ENCODE measurements around the gene EPHB1.

EPHB1 gene

DNA sequence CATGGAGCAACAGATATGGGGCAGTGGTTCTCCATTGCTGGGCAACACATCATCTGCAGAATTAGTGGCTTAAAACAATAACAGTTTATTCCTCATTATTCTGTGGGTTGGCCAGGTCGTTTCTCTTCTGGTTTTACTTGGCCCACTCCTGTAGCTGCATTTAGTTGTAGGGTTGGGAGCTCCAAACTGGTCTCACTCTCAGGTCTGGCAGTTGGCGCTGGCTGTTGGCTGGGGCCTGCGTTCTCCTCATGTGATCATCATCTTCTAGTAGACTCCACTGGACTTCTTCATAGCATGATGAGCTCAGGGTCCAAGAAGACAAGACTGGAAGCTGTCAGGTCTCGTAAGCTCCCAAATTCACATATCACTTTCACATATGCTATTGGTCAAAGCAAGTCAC, 91.9 kb downstream of the EPHB1 start:
- H3K27ac ChIP-seq = no peak overlapping the region
- TF ChIP-seq, protein P1, sequence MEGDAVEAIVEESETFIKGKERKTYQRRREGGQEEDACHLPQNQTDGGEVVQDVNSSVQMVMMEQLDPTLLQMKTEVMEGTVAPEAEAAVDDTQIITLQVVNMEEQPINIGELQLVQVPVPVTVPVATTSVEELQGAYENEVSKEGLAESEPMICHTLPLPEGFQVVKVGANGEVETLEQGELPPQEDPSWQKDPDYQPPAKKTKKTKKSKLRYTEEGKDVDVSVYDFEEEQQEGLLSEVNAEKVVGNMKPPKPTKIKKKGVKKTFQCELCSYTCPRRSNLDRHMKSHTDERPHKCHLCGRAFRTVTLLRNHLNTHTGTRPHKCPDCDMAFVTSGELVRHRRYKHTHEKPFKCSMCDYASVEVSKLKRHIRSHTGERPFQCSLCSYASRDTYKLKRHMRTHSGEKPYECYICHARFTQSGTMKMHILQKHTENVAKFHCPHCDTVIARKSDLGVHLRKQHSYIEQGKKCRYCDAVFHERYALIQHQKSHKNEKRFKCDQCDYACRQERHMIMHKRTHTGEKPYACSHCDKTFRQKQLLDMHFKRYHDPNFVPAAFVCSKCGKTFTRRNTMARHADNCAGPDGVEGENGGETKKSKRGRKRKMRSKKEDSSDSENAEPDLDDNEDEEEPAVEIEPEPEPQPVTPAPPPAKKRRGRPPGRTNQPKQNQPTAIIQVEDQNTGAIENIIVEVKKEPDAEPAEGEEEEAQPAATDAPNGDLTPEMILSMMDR (conservative IDR thresholded peaks at IDR 0.05) = no peak
- no peak for TF ChIP-seq ZFX (IDR thresholded peaks at IDR 0.05)

DNA sequence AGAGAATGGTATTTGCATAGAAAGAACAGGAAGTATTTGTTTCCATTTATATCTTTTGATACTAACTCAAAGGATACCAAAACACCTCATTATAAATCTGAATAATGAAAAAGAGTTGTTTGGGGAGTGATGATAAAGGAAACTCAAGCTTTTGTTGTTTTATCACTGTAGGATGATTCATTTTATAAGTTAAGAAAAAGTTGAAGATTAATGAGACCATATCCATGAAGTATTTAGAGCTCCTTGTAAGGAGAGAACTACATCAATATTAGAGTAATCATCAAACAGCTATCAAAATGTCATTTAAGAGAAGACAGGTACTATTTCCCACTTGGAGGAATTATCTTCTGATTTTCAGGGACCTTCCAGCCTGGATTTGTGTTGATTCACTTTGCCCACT, 92.5 kb downstream of the EPHB1 start:
- TF ChIP-seq, protein P1 (conservative IDR thresholded peaks at IDR 0.05) = no peak
- TF ChIP-seq ZFX (IDR thresholded peaks at IDR 0.05) = no peak
- no peak overlapping the region for H3K27ac ChIP-seq

DNA sequence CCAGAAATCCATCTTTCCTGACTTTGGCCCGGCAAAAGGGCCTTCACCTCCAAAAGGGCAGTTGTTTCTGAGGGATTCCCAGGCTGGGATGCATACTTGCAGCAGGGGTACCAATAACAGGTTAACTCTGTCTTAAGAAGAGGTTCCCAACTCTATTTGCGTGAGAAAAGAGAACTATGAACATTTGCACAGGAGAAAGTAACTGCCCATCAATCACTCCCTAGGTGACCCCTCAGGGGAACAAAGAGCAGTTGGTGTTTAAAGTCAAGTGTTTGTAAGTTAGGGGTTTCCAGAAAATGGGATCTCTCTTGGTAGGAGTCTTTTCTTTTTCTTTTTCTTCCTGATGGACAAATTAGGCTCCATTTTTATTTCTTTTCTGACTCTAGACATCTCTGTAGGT, 97.3 kb downstream of the EPHB1 start:
- TF ChIP-seq, protein P1 (conservative IDR thresholded peaks at IDR 0.05) = no peak
- no peak for TF ChIP-seq ZFX (IDR thresholded peaks at IDR 0.05)
- no peak overlapping the region for H3K27ac ChIP-seq

DNA sequence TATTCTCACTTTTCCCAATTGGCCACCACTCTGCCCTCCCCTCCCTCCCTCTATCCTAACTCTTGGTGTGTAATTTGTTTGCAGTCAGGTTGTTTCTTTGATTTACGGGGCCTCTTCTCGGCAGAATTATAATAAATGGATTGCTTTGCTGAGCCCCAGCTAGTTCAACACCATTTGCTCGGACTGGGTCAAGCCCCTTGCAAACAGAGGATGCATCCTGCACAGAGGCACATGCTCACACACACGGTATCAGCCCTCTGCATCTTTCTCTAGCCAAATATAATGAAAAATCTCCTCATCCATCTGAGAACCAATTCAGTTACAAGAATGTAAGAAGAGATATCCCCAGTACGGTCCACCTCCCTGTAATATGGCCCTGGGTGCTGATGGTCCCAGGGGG, 97.7 kb downstream of the EPHB1 start:
- TF ChIP-seq ZFX (IDR thresholded peaks at IDR 0.05) = no peak
- TF ChIP-seq, protein P1 (conservative IDR thresholded peaks at IDR 0.05) = no peak
- no peak overlapping the region for H3K27ac ChIP-seq

DNA sequence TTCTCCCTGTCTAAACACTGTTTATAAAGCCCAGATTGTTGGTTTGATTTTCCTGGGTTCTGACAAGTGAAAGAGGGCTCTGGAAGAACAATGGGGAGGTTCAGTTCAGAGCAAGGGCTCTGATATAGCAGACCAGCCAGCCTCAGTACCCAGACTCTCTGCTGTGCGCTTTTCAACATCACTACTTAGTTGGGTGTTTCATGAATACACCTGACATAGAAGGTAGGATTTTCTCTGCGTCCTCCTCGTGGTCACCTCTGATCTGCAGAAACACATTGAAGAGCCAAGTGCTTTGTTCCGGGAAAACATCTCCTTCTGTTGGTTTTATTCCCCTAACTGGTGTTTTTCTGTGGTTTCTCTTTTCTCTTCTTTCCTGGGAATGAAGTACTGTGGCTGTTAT, 99.5 kb downstream of the EPHB1 start:
- H3K27ac ChIP-seq = no peak overlapping the region
- TF ChIP-seq ZFX (IDR thresholded peaks at IDR 0.05) = no peak
- TF ChIP-seq, protein P1 (conservative IDR thresholded peaks at IDR 0.05) = no peak

DNA sequence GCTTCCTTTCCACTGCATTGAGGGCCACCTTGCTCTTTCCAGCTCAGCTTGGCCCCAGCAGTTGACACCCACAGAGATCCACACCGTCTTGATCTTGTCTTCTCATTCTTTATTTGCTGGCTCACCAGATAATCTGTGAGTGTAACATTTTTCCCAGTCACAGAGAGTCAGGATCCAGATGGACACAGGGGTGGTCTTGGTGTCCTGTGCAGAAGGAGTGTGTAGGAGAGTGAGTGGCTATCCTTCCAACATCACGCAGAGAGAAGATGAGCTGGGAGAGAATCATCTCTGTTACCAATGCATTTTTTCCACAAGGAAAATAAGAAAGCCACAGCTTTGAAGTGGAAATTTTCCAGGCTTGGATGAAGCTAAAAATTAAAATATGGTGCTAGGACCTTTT, 100.1 kb downstream of the EPHB1 start:
- H3K27ac ChIP-seq = no peak overlapping the region
- TF ChIP-seq, protein P1 (conservative IDR thresholded peaks at IDR 0.05) = no peak
- TF ChIP-seq ZFX (IDR thresholded peaks at IDR 0.05) = no peak

DNA sequence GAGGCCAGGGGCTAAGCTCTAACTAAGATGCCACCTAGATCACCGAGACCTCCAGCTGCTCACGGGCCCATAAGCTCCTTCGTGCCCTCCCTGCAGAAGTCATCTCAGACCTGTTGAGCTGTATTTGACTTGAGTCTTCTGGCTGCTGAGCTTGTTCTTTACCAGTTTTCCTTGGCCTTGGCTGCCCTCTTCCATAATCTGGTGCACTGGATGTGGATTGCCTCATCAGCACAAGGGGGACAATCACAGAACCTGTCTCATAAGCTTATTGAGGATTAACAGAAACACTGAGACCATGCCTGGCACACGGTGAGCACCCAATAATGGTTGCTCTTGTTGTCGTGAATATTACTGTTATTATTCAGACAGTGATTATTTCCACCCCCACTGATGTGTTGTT, 101.1 kb downstream of the EPHB1 start:
- TF ChIP-seq, protein P1 (conservative IDR thresholded peaks at IDR 0.05) = no peak
- no peak for TF ChIP-seq ZFX (IDR thresholded peaks at IDR 0.05)
- H3K27ac ChIP-seq = no peak overlapping the region

All from C4-2B (cell line).